HEK293 (cell line): ENCODE measurements around the gene COPZ1.

Experiments
- CTCF ChIA-PET: fragments of 350-600 bp; formaldehyde crosslinking; extraction: SDS; loops from one replicate; lab custom pipeline; 2021; ENCODE audit warnings: antibody characterized with exemption; lab: Yijun Ruan, JAX
- POLR2A ChIA-PET: fragments of 300-600 bp; formaldehyde crosslinking; extraction: SDS; loops from one replicate; lab custom pipeline; 2020; ENCODE audit warnings: antibody characterized with exemption, inconsistent platforms; lab: Yijun Ruan, JAX
- H3K27ac ChIP-seq: fragments of 200-500 bp; sonication (Bioruptor generic); 2 replicates; pipeline ENCODE4 v1.5.1; 2014; ENCODE audit warnings: low read depth, low read length, control low read depth, inconsistent platforms; ENCODE audit errors: extremely low read depth
- H3K36me3 ChIP-seq, 2 experiments: fragments of 200-500 bp in 1 of 2; sonication (Bioruptor generic) in 1 of 2; 1 replicate in 1 of 2; 2 replicates in 1 of 2; pipeline ENCODE4 v1.5.1; 2014 to 2017; ENCODE audit warnings: inconsistent platforms in 2 of 2, low read length in 2 of 2; ENCODE audit not compliant: control insufficient read depth in 2 of 2, insufficient read depth in 1 of 2
- H3K4me1 ChIP-seq: fragments of 200-500 bp; sonication (Bioruptor generic); 2 replicates; pipeline ENCODE4 v1.5.1; 2014; ENCODE audit warnings: mild to moderate bottlenecking, low read length, inconsistent platforms; ENCODE audit not compliant: control insufficient read depth, insufficient read depth
- H3K4me3 ChIP-seq: 2 replicates; pipeline ENCODE4 v1.5.1; 2011; ENCODE audit warnings: low read depth, mild to moderate bottlenecking, control low read depth, low read length, moderate library complexity
- H3K9me3 ChIP-seq: fragments of 200-500 bp; sonication (Bioruptor generic); 2 replicates; pipeline ENCODE4 v1.5.1; 2014; ENCODE audit warnings: low read depth, low read length, inconsistent platforms; ENCODE audit not compliant: control insufficient read depth, insufficient read depth
- GLIS1 ChIP-seq: fragments of 450-650 bp; formaldehyde crosslinking; IDR thresholded peaks from 2 replicates; pipeline ENCODE4 v1.5.1; 2016; ENCODE audit warnings: missing biosample characterization, missing genetic modification characterization
- GLIS2 ChIP-seq: fragments of 450-650 bp; formaldehyde crosslinking; IDR thresholded peaks from 2 replicates; pipeline ENCODE4 v1.5.1; 2016; ENCODE audit warnings: missing biosample characterization, missing genetic modification characterization
- KLF1 ChIP-seq: fragments of 450-650 bp; formaldehyde crosslinking; IDR thresholded peaks from 2 replicates; pipeline ENCODE4 v1.5.1; 2016; ENCODE audit warnings: missing biosample characterization, missing genetic modification characterization
- OSR2 ChIP-seq: fragments of 450-650 bp; formaldehyde crosslinking; IDR thresholded peaks from 2 replicates; pipeline ENCODE4 v1.5.1; 2016; ENCODE audit warnings: missing biosample characterization, missing genetic modification characterization
- OVOL3 ChIP-seq: fragments of 450-650 bp; formaldehyde crosslinking; IDR thresholded peaks from 2 replicates; pipeline ENCODE4 v1.5.1; 2016; ENCODE audit warnings: missing biosample characterization, missing genetic modification characterization
- SP3 ChIP-seq: fragments of 450-650 bp; formaldehyde crosslinking; IDR thresholded peaks from 2 replicates; pipeline ENCODE4 v1.5.1; 2016; ENCODE audit warnings: missing biosample characterization, missing genetic modification characterization
- ZIC2 ChIP-seq: fragments of 450-650 bp; formaldehyde crosslinking; IDR thresholded peaks from 2 replicates; pipeline ENCODE4 v1.5.1; 2016; ENCODE audit warnings: missing biosample characterization, missing genetic modification characterization
- ZNF114 ChIP-seq: fragments of 450-650 bp; formaldehyde crosslinking; IDR thresholded peaks from 2 replicates; pipeline ENCODE4 v1.5.0; 2017; ENCODE audit warnings: missing biosample characterization, missing genetic modification characterization
- ZNF169 ChIP-seq: fragments of 450-650 bp; formaldehyde crosslinking; IDR thresholded peaks from 2 replicates; pipeline ENCODE4 v1.5.1; 2016; ENCODE audit warnings: missing biosample characterization, missing genetic modification characterization
- ZNF214 ChIP-seq: fragments of 450-650 bp; formaldehyde crosslinking; IDR thresholded peaks from 2 replicates; pipeline ENCODE4 v1.5.1; 2017; ENCODE audit warnings: missing biosample characterization, mild to moderate bottlenecking, missing genetic modification characterization, borderline replicate concordance
- ZNF221 ChIP-seq: fragments of 450-650 bp; formaldehyde crosslinking; IDR thresholded peaks from 2 replicates; pipeline ENCODE4 v1.5.1; 2017; ENCODE audit warnings: missing biosample characterization, missing genetic modification characterization, borderline replicate concordance
- ZNF341 ChIP-seq: fragments of 450-650 bp; formaldehyde crosslinking; IDR thresholded peaks from 2 replicates; pipeline ENCODE4; 2016; ENCODE audit warnings: low read depth, missing biosample characterization, missing genetic modification characterization
- ZNF433 ChIP-seq: fragments of 450-650 bp; formaldehyde crosslinking; IDR thresholded peaks from 2 replicates; pipeline ENCODE4 v1.5.1; 2016; ENCODE audit warnings: missing biosample characterization, missing genetic modification characterization, low read depth
- ZNF514 ChIP-seq: fragments of 450-650 bp; formaldehyde crosslinking; IDR thresholded peaks from 2 replicates; pipeline ENCODE4 v1.5.1; 2016; ENCODE audit warnings: missing biosample characterization, missing genetic modification characterization
- ZNF544 ChIP-seq: fragments of 450-650 bp; formaldehyde crosslinking; IDR thresholded peaks from 2 replicates; pipeline ENCODE4 v1.5.0; 2017; ENCODE audit warnings: missing biosample characterization, missing genetic modification characterization
- ZNF560 ChIP-seq: fragments of 450-650 bp; formaldehyde crosslinking; IDR thresholded peaks from 2 replicates; pipeline ENCODE4 v1.5.1; 2017; ENCODE audit warnings: missing biosample characterization, missing genetic modification characterization, borderline replicate concordance
- ZNF596 ChIP-seq: fragments of 450-650 bp; IDR thresholded peaks from 2 replicates; pipeline ENCODE4 v1.5.0; 2018; ENCODE audit warnings: missing biosample characterization, mild to moderate bottlenecking, missing genetic modification characterization, moderate library complexity
- ZNF623 ChIP-seq: fragments of 450-650 bp; formaldehyde crosslinking; IDR thresholded peaks from 2 replicates; pipeline ENCODE4 v1.5.1; 2016; ENCODE audit warnings: missing biosample characterization, missing genetic modification characterization
- ZNF747 ChIP-seq: fragments of 450-650 bp; formaldehyde crosslinking; IDR thresholded peaks from 2 replicates; pipeline ENCODE4 v1.5.1; 2016; ENCODE audit warnings: missing biosample characterization, missing genetic modification characterization
- TF ChIP-seq, protein P1 (sequence below): fragments of 450-650 bp; formaldehyde crosslinking; IDR thresholded peaks from 2 replicates; pipeline ENCODE4 v1.5.1; 2016; ENCODE audit warnings: missing biosample characterization, missing genetic modification characterization, borderline replicate concordance
- TF ChIP-seq, protein P2 (sequence below): fragments of 450-650 bp; formaldehyde crosslinking; IDR thresholded peaks from 2 replicates; pipeline ENCODE4 v1.5.1; 2016; ENCODE audit warnings: missing biosample characterization, missing genetic modification characterization
- TF ChIP-seq, protein P3 (sequence below): fragments of 450-650 bp; formaldehyde crosslinking; IDR thresholded peaks from 2 replicates; pipeline ENCODE4 v1.5.1; 2016; ENCODE audit warnings: missing biosample characterization, missing genetic modification characterization, low read depth
- TF ChIP-seq, protein P4 (sequence below): fragments of 450-650 bp; formaldehyde crosslinking; IDR thresholded peaks from 2 replicates; pipeline ENCODE4 v1.5.1; 2016; ENCODE audit warnings: missing biosample characterization, missing genetic modification characterization
- TF ChIP-seq, protein P5 (sequence below): fragments of 450-650 bp; formaldehyde crosslinking; IDR thresholded peaks from 2 replicates; pipeline ENCODE4; 2016; ENCODE audit warnings: missing biosample characterization, missing genetic modification characterization
- TF ChIP-seq, protein P6 (sequence below): fragments of 450-650 bp; formaldehyde crosslinking; IDR thresholded peaks from 2 replicates; pipeline ENCODE4 v1.5.1; 2016; ENCODE audit warnings: missing biosample characterization, missing genetic modification characterization
- TF ChIP-seq, protein P7 (sequence below): fragments of 450-650 bp; formaldehyde crosslinking; IDR thresholded peaks from 2 replicates; pipeline ENCODE4 v1.5.1; 2016; ENCODE audit warnings: missing biosample characterization, missing genetic modification characterization
- TF ChIP-seq, protein P8 (sequence below): fragments of 450-650 bp; formaldehyde crosslinking; IDR thresholded peaks from 2 replicates; pipeline ENCODE4 v1.5.1; 2016; ENCODE audit warnings: missing biosample characterization, missing genetic modification characterization

The COPZ1 gene

DNA sequence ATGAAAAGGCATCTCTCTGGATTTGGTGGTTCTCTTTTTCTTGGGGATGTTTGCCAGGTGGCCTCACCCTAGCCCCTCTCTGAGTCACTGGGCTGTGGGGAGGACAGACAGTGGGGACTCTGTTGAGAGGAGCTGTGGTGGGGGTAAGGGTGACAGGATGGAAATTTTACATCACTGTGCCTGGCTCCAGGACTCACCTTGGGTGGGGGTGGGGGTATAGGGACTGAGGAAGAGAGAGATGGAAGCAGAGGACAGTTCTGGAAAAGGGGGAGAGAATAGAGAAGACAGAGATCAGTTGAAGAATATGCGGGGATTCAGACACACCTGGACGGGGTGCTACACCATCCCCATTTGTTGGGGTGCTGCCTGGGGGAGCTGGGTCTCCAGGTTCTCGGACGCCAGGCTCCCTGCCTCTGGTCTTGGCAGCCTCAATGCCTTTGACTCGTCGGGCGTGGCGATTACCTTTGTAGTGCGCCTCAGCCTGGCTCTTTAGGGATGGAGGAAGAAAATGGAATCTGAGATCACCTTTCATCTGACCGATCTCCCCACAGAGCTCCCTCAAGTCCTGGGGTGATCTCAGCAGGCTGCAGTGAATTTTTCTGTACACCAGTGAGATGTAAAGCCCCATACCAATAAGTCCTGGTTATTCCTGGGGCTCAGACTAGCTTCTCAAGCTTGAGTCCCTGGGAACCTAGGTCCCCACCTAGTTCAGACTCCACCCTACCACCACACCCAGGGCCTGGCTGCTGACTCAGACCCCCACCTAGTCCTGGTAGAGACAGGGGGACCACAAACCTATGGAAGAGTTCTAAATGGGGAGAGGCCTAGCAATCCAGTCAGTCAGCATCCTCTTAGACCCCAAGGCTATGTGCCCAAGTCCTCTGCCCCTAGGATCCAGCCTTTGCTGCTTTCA lies 49.0 kb downstream of the COPZ1 start:
- H3K36me3 ChIP-seq = peaks cover 0 to 80% of the 10 kb centered on the region in 2 experiments; a peak in 1 of 3 replicates
- ChIA-PET CTCF (interaction anchor here (0.6 to 5.1 kb wide), 8 partner anchors 13 to 634 kb away, joined by 3 to 36 read pairs (median 4); no protein-coding TSS in a partner anchor), POLR2A (interaction anchor here (0.7 kb wide), 1 partner anchor 14 kb away, joined by 3 read pairs; no protein-coding TSS in a partner anchor)
- no peak overlapping the region for H3K27ac ChIP-seq
- no peak overlapping the region for H3K4me3 ChIP-seq
- peaks cover 19% of the 10 kb centered on the region for H3K4me1 ChIP-seq
- H3K9me3 ChIP-seq = no peaks in the 10 kb centered on the region
- TF ChIP-seq, protein P1, sequence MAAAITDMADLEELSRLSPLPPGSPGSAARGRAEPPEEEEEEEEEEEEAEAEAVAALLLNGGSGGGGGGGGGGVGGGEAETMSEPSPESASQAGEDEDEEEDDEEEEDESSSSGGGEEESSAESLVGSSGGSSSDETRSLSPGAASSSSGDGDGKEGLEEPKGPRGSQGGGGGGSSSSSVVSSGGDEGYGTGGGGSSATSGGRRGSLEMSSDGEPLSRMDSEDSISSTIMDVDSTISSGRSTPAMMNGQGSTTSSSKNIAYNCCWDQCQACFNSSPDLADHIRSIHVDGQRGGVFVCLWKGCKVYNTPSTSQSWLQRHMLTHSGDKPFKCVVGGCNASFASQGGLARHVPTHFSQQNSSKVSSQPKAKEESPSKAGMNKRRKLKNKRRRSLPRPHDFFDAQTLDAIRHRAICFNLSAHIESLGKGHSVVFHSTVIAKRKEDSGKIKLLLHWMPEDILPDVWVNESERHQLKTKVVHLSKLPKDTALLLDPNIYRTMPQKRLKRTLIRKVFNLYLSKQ (tag by site-specific recombination) = no peak
- TF ChIP-seq ZNF596 (tag by site-specific recombination) (no peak), ZNF433 (tag by site-specific recombination) (no peak), ZNF214 (tag by site-specific recombination) (no peak), SP3 (tag by site-specific recombination) (no peak), OVOL3 (no peak), OSR2 (no peak), ZNF747 (no peak), ZNF560 (tag by site-specific recombination) (no peak), ZNF341 (tag by site-specific recombination) (no peak), ZNF221 (no peak), ZIC2 (tag by site-specific recombination) (peak; percentile 75), ZNF623 (no peak), GLIS1 (tag by site-specific recombination) (peak; percentile 96), ZNF514 (no peak), ZNF544 (tag by site-specific recombination) (no peak), GLIS2 (tag by site-specific recombination) (peak; percentile 41; the same call in 1 of the 2 replicates), ZNF169 (tag by site-specific recombination) (no peak), KLF1 (tag by site-specific recombination) (peak; percentile 97), ZNF114 (tag by site-specific recombination) (no peak)
- TF ChIP-seq, protein P2, sequence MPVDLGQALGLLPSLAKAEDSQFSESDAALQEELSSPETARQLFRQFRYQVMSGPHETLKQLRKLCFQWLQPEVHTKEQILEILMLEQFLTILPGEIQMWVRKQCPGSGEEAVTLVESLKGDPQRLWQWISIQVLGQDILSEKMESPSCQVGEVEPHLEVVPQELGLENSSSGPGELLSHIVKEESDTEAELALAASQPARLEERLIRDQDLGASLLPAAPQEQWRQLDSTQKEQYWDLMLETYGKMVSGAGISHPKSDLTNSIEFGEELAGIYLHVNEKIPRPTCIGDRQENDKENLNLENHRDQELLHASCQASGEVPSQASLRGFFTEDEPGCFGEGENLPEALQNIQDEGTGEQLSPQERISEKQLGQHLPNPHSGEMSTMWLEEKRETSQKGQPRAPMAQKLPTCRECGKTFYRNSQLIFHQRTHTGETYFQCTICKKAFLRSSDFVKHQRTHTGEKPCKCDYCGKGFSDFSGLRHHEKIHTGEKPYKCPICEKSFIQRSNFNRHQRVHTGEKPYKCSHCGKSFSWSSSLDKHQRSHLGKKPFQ (tag by site-specific recombination) = no peak
- TF ChIP-seq, protein P3, sequence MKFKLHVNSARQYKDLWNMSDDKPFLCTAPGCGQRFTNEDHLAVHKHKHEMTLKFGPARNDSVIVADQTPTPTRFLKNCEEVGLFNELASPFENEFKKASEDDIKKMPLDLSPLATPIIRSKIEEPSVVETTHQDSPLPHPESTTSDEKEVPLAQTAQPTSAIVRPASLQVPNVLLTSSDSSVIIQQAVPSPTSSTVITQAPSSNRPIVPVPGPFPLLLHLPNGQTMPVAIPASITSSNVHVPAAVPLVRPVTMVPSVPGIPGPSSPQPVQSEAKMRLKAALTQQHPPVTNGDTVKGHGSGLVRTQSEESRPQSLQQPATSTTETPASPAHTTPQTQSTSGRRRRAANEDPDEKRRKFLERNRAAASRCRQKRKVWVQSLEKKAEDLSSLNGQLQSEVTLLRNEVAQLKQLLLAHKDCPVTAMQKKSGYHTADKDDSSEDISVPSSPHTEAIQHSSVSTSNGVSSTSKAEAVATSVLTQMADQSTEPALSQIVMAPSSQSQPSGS (tag by site-specific recombination) = no peak
- TF ChIP-seq, protein P4, sequence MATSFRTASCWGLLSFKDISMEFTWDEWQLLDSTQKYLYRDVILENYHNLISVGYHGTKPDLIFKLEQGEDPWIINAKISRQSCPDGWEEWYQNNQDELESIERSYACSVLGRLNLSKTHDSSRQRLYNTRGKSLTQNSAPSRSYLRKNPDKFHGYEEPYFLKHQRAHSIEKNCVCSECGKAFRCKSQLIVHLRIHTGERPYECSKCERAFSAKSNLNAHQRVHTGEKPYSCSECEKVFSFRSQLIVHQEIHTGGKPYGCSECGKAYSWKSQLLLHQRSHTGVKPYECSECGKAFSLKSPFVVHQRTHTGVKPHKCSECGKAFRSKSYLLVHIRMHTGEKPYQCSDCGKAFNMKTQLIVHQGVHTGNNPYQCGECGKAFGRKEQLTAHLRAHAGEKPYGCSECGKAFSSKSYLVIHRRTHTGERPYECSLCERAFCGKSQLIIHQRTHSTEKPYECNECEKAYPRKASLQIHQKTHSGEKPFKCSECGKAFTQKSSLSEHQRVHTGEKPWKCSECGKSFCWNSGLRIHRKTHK (tag by site-specific recombination) = no peak
- TF ChIP-seq, protein P5, sequence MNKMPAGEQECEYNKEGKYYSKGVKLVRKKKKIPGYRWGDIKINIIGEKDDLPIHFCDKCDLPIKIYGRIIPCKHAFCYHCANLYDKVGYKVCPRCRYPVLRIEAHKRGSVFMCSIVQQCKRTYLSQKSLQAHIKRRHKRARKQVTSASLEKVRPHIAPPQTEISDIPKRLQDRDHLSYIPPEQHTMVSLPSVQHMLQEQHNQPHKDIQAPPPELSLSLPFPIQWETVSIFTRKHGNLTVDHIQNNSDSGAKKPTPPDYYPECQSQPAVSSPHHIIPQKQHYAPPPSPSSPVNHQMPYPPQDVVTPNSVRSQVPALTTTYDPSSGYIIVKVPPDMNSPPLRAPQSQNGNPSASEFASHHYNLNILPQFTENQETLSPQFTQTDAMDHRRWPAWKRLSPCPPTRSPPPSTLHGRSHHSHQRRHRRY = no peak
- TF ChIP-seq, protein P6, sequence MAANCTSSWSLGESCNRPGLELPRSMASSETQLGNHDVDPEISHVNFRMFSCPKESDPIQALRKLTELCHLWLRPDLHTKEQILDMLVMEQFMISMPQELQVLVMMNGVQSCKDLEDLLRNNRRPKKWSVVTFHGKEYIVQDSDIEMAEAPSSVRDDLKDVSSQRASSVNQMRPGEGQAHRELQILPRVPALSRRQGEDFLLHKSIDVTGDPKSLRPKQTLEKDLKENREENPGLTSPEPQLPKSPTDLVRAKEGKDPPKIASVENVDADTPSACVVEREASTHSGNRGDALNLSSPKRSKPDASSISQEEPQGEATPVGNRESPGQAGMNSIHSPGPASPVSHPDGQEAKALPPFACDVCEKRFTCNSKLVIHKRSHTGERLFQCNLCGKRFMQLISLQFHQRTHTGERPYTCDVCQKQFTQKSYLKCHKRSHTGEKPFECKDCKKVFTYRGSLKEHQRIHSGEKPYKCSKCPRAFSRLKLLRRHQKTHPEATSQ (tag by site-specific recombination) = no peak
- TF ChIP-seq, protein P7, sequence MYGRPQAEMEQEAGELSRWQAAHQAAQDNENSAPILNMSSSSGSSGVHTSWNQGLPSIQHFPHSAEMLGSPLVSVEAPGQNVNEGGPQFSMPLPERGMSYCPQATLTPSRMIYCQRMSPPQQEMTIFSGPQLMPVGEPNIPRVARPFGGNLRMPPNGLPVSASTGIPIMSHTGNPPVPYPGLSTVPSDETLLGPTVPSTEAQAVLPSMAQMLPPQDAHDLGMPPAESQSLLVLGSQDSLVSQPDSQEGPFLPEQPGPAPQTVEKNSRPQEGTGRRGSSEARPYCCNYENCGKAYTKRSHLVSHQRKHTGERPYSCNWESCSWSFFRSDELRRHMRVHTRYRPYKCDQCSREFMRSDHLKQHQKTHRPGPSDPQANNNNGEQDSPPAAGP (tag by site-specific recombination) = peak; percentile 49; the same call in 1 of the 2 replicates
- TF ChIP-seq, protein P8, sequence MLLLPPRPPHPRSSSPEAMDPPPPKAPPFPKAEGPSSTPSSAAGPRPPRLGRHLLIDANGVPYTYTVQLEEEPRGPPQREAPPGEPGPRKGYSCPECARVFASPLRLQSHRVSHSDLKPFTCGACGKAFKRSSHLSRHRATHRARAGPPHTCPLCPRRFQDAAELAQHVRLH (tag by site-specific recombination) = no peak
